Prostate gland (tissue), 2 donors: ENCODE results near the gene ALDOB.

ENCODE experiments used
- CTCF ChIP-seq, 4 experiments: fragments of 200-600 bp in 2 of 4; fragments of 450-650 bp in 2 of 4; sonication (generic) in 2 of 4; IDR thresholded peaks; 1 replicate in 3 of 4; 2 replicates in 1 of 4; pipeline ENCODE4 v1.5.1; 2016 to 2019; ENCODE audit warnings: antibody characterized with exemption in 4 of 4, mild to moderate bottlenecking in 2 of 4, moderate library complexity in 2 of 4
- POLR2A ChIP-seq: fragments of 450-650 bp; IDR thresholded peaks from one replicate; pipeline ENCODE4 v1.6.1; 2016; ENCODE audit warnings: antibody characterized with exemption, mild to moderate bottlenecking
- POLR2AphosphoS5 ChIP-seq: sonication (generic); formaldehyde crosslinking; IDR thresholded peaks from one replicate; pipeline ENCODE4 v1.6.1; 2017; ENCODE audit warnings: antibody characterized with exemption

- TF ChIP-seq CTCF (IDR thresholded peaks at IDR 0.05) (no peak), POLR2A (no peak), POLR2AphosphoS5 (no peak)
These were observed 11.2 kb upstream of the ALDOB start for GRCh38 chr9:101446732-101447131.
